KG1 (cell line): ENCODE data around the gene ADM2.

Experiments used
- DNase-seq: peaks from one replicate; lab custom pipeline; 2025; lab: John Stamatoyannopoulos, UW

The ADM2 gene

GRCh38 chr22:50445071-50445879 is 36.1 kb upstream of the ADM2 start:
- DNase-seq, result no peak

GRCh38 chr22:50445880-50446707 is 35.2 kb upstream of the ADM2 start:
- DNase-seq, result no peak

- DNase-seq, result no peak
Measured at GRCh38 chr22:50446708-50447575, 34.4 kb upstream of the ADM2 start.

GRCh38 chr22:50447576-50448551 is 33.5 kb upstream of the ADM2 start:
- DNase-seq, result no peak

GRCh38 chr22:50452649-50453048 is 28.7 kb upstream of the ADM2 start:
- DNase-seq, result no peak

GRCh38 chr22:50454556-50455075 is 26.7 kb upstream of the ADM2 start:
- no peak for DNase-seq

- no peak for DNase-seq
Measured at GRCh38 chr22:50455201-50455600, 26.1 kb upstream of the ADM2 start.

GRCh38 chr22:50456026-50456425 is 25.3 kb upstream of the ADM2 start:
- DNase-seq, result no peak

GRCh38 chr22:50456466-50457234 is 24.7 kb upstream of the ADM2 start:
- DNase-seq, result no peak

GRCh38 chr22:50459016-50459415 is 22.3 kb upstream of the ADM2 start:
- DNase-seq, result no peak

GRCh38 chr22:50459496-50460140 is 21.7 kb upstream of the ADM2 start:
- no peak for DNase-seq

- DNase-seq, result no peak
Measured at GRCh38 chr22:50460938-50461337, 20.4 kb upstream of the ADM2 start.

GRCh38 chr22:50461536-50461935 is 19.8 kb upstream of the ADM2 start:
- DNase-seq, result no peak

- no peak for DNase-seq
Measured at GRCh38 chr22:50461979-50462540, 19.3 kb upstream of the ADM2 start.

- no peak for DNase-seq
Measured at GRCh38 chr22:50463188-50463900, 18.0 kb upstream of the ADM2 start.

- no peak for DNase-seq
Measured at GRCh38 chr22:50464451-50464850, 16.9 kb upstream of the ADM2 start.

GRCh38 chr22:50465066-50465930 is 16.0 kb upstream of the ADM2 start:
- no peak for DNase-seq

- DNase-seq, result no peak
Measured at GRCh38 chr22:50467341-50467740, 14.0 kb upstream of the ADM2 start.
